ENCODE data around the gene PDZD7.
"Not testable (repeated sequence)": the region's sequence is repeated elsewhere in the genome, so short reads cannot be mapped to it uniquely, and the experiment has no call there.

The PDZD7 gene

GRCh38 chr10:100978121-100978900 is 52.6 kb downstream of the PDZD7 start:
- peaks cover 15% of the 10 kb centered on the region for H3K36me3 ChIP-seq (ENCODE audit: insufficient read depth, low read length)

GRCh38 chr10:100977436-100977835 is 53.5 kb downstream of the PDZD7 start:
- H3K9ac ChIP-seq (ENCODE audit: low read depth, low read length), result no peak overlapping the region

More at GRCh38 chr10:100978121-100978900, 52.6 kb downstream of the PDZD7 start:
- no peak for DNase-seq
- Histone ChIP-seq H3K4me1 (ENCODE audit: insufficient read depth, low read length) (no peaks in the 10 kb centered on the region), H3K79me2 (ENCODE audit: insufficient read depth, low read length) (no peaks in the 10 kb centered on the region), H2AFZ (ENCODE audit: low read depth, low read length) (no peak overlapping the region), H3K9me3 (ENCODE audit: insufficient read depth, low read length, severe bottlenecking) (no peaks in the 10 kb centered on the region), H3K4me3 (ENCODE audit: low read depth in 1 of 2, low read length in 2 of 2) (no peak overlapping the region), H3K27ac (ENCODE audit: low read length) (no peak overlapping the region), H3K4me2 (ENCODE audit: insufficient read depth, low read length) (no peak overlapping the region), H3K9ac (ENCODE audit: low read depth, low read length) (no peak overlapping the region), H4K20me1 (ENCODE audit: insufficient read depth, low read length) (no peaks in the 10 kb centered on the region), H3K27me3 (ENCODE audit: insufficient read depth, low read length, poor library complexity) (no peaks in the 10 kb centered on the region)
- no peak for TF ChIP-seq EZH2 (IDR thresholded peaks at IDR 0.05; ENCODE audit: borderline replicate concordance, low read depth, low read length, severe bottlenecking)
- TF ChIP-seq CTCF (IDR thresholded peaks at IDR 0.05; ENCODE audit: borderline replicate concordance, extremely low read depth, low read length, poor library complexity, severe bottlenecking), result no peak
- ATAC-seq (ENCODE audit: insufficient read depth, low read depth), result no peak

GRCh38 chr10:100976906-100977305 is 54.0 kb downstream of the PDZD7 start:
- no peak overlapping the region for H3K4me3 ChIP-seq (ENCODE audit: low read depth in 1 of 2, low read length in 2 of 2)
- H3K36me3 ChIP-seq (ENCODE audit: insufficient read depth, low read length), result peaks cover 14% of the 10 kb centered on the region
- H3K27me3 ChIP-seq (ENCODE audit: insufficient read depth, low read length, poor library complexity), result no peaks in the 10 kb centered on the region
- no peak for TF ChIP-seq EZH2 (IDR thresholded peaks at IDR 0.05; ENCODE audit: borderline replicate concordance, low read depth, low read length, severe bottlenecking)
- no peak for TF ChIP-seq CTCF (IDR thresholded peaks at IDR 0.05; ENCODE audit: borderline replicate concordance, extremely low read depth, low read length, poor library complexity, severe bottlenecking)
- no peak for DNase-seq
- H3K9me3 ChIP-seq (ENCODE audit: insufficient read depth, low read length, severe bottlenecking), result no peaks in the 10 kb centered on the region
- no peak overlapping the region for H3K4me2 ChIP-seq (ENCODE audit: insufficient read depth, low read length)
- H2AFZ ChIP-seq (ENCODE audit: low read depth, low read length), result no peak overlapping the region
- ATAC-seq (ENCODE audit: insufficient read depth, low read depth), result no peak
- no peaks in the 10 kb centered on the region for H3K4me1 ChIP-seq (ENCODE audit: insufficient read depth, low read length)
- no peaks in the 10 kb centered on the region for H4K20me1 ChIP-seq (ENCODE audit: insufficient read depth, low read length)
- no peaks in the 10 kb centered on the region for H3K79me2 ChIP-seq (ENCODE audit: insufficient read depth, low read length)
- H3K27ac ChIP-seq (ENCODE audit: low read length), result no peak overlapping the region
- no peak overlapping the region for H3K9ac ChIP-seq (ENCODE audit: low read depth, low read length)

More at GRCh38 chr10:100977436-100977835, 53.5 kb downstream of the PDZD7 start:
- ATAC-seq (ENCODE audit: insufficient read depth, low read depth), result peak; percentile 35; the same call in 1 of the 3 replicates
- DNase-seq, result no peak
- Histone ChIP-seq H4K20me1 (ENCODE audit: insufficient read depth, low read length) (no peaks in the 10 kb centered on the region), H3K4me3 (ENCODE audit: low read depth in 1 of 2, low read length in 2 of 2) (no peak overlapping the region), H2AFZ (ENCODE audit: low read depth, low read length) (no peak overlapping the region), H3K27me3 (ENCODE audit: insufficient read depth, low read length, poor library complexity) (no peaks in the 10 kb centered on the region), H3K36me3 (ENCODE audit: insufficient read depth, low read length) (peaks cover 14% of the 10 kb centered on the region), H3K27ac (ENCODE audit: low read length) (no peak overlapping the region), H3K4me1 (ENCODE audit: insufficient read depth, low read length) (no peaks in the 10 kb centered on the region), H3K79me2 (ENCODE audit: insufficient read depth, low read length) (no peaks in the 10 kb centered on the region), H3K4me2 (ENCODE audit: insufficient read depth, low read length) (no peak overlapping the region), H3K9me3 (ENCODE audit: insufficient read depth, low read length, severe bottlenecking) (no peaks in the 10 kb centered on the region)
- TF ChIP-seq EZH2 (IDR thresholded peaks at IDR 0.05; ENCODE audit: borderline replicate concordance, low read depth, low read length, severe bottlenecking) (no peak), CTCF (IDR thresholded peaks at IDR 0.05; ENCODE audit: borderline replicate concordance, extremely low read depth, low read length, poor library complexity, severe bottlenecking) (no peak)

- not testable (repeated sequence) for H3K9ac ChIP-seq (ENCODE audit: low read depth, low read length); H3K4me3 ChIP-seq (ENCODE audit: low read depth in 1 of 2, low read length in 2 of 2); H3K27me3 ChIP-seq (ENCODE audit: insufficient read depth, low read length, poor library complexity); H2AFZ ChIP-seq (ENCODE audit: low read depth, low read length); H3K9me3 ChIP-seq (ENCODE audit: insufficient read depth, low read length, severe bottlenecking); H4K20me1 ChIP-seq (ENCODE audit: insufficient read depth, low read length); H3K79me2 ChIP-seq (ENCODE audit: insufficient read depth, low read length); H3K27ac ChIP-seq (ENCODE audit: low read length); DNase-seq; ATAC-seq (ENCODE audit: insufficient read depth, low read depth); H3K4me2 ChIP-seq (ENCODE audit: insufficient read depth, low read length); H3K36me3 ChIP-seq (ENCODE audit: insufficient read depth, low read length); H3K4me1 ChIP-seq (ENCODE audit: insufficient read depth, low read length)
Observed at GRCh38 chr10:100975397-100975796, 55.5 kb downstream of the PDZD7 start.
